Panc1 (cell line): ENCODE results near the gene ZNF444. TPM values are rescaled to one million over a fixed set of nuclear protein-coding genes. Genes with fewer than 3 reads are reported as not detected.
"Not testable (repeated sequence)": the region's sequence is repeated elsewhere in the genome, so short reads cannot be mapped to it uniquely, and the experiment has no call there.

Source experiments
- ATAC-seq: fragments of 200-7000 bp; cut with Tn5 transposase; 2 replicates; pipeline ENCODE4 v1.9.1; 2020; ENCODE audit warnings: mild to moderate bottlenecking, moderate library complexity
- BruUV-seq: library from RNA; stranded (reverse); fragments of 400-500 nt; replicated peaks from 2 replicates; lab custom pipeline; 2021; lab: Mats Ljungman, UMichigan
- CTCF ChIA-PET: fragments of 300-600 bp; sonication (Branson Sonifier 250); formaldehyde crosslinking; loops from one replicate; lab custom pipeline; 2022; ENCODE audit warnings: antibody characterized with exemption; lab: Charles Lee
- POLR2A ChIA-PET: fragments of 300-600 bp; sonication (Branson Sonifier 250); formaldehyde crosslinking; loops from one replicate; lab custom pipeline; 2022; ENCODE audit warnings: antibody characterized with exemption; lab: Charles Lee
- DNase-seq: peaks from one replicate; pipeline ENCODE4 v3.0.0-alpha.2; 2010; ENCODE audit warnings: low read depth, low spot score
- H3K27ac ChIP-seq: 2 replicates; pipeline ENCODE4 v1.5.1; 2011; ENCODE audit warnings: mild to moderate bottlenecking, low read length, inconsistent platforms
- H3K27me3 ChIP-seq: fragments of 200-500 bp; sonication (Bioruptor generic); 2 replicates; pipeline ENCODE4 v1.6.0; 2014; ENCODE audit warnings: low read length, inconsistent platforms; ENCODE audit not compliant: control insufficient read depth, insufficient read depth
- H3K36me3 ChIP-seq: fragments of 200-500 bp; sonication (Bioruptor generic); 2 replicates; pipeline ENCODE4 v1.5.1; 2014; ENCODE audit warnings: inconsistent platforms, mild to moderate bottlenecking, low read length, moderate library complexity; ENCODE audit not compliant: control insufficient read depth, insufficient read depth
- H3K4me1 ChIP-seq: 2 replicates; pipeline ENCODE4 v1.5.1; 2011; ENCODE audit warnings: inconsistent platforms, mild to moderate bottlenecking, low read length, moderate library complexity; ENCODE audit not compliant: control insufficient read depth, insufficient read depth
- H3K4me3 ChIP-seq, 2 experiments: 2 replicates each; pipeline ENCODE4 v1.5.1; 2011 to 2012; ENCODE audit warnings: low read depth in 2 of 2, low read length in 2 of 2, mild to moderate bottlenecking in 2 of 2, inconsistent platforms in 1 of 2, moderate library complexity in 1 of 2
- H3K9me3 ChIP-seq: fragments of 200-500 bp; sonication (Bioruptor generic); 2 replicates; pipeline ENCODE4 v1.5.1; 2014; ENCODE audit warnings: low read depth, mild to moderate bottlenecking, inconsistent platforms, low read length, moderate library complexity; ENCODE audit not compliant: control insufficient read depth, insufficient read depth
- POLR2AphosphoS5 ChIP-seq: IDR thresholded peaks from 2 replicates; pipeline ENCODE4 v1.6.1; 2012; ENCODE audit warnings: mild to moderate bottlenecking, low read depth, low read length, moderate library complexity
- REST ChIP-seq, 2 experiments: IDR thresholded peaks; 2 replicates each; pipeline ENCODE4 v1.6.1; 2011 to 2012; ENCODE audit warnings: low read depth in 2 of 2, control low read depth in 1 of 2, low read length in 1 of 2, mild to moderate bottlenecking in 1 of 2, moderate library complexity in 1 of 2; ENCODE audit not compliant: insufficient read depth in 1 of 2
- SIN3A ChIP-seq: IDR thresholded peaks from 2 replicates; pipeline ENCODE4 v1.6.1; 2012; ENCODE audit warnings: low read depth, mild to moderate bottlenecking, low read length, moderate library complexity, borderline replicate concordance; ENCODE audit not compliant: insufficient read depth
- in situ Hi-C: cut with HindIII; loops from 2 replicates; pipeline ENCODE4 v1.10.0; 2016; ENCODE audit warnings: low sequenced_read_pairs, low pct_unique_long_range_greater_than_20kb
- intact Hi-C: fragments of 100-400 bp; cut with micrococcal nuclease; formaldehyde crosslinking; loops from one replicate; pipeline ENCODE4 v1.10.0; 2022; ENCODE audit not compliant: unreplicated experiment
- total RNA-seq: library from RNA; stranded (reverse); gene quantifications from one replicate; pipeline ENCODE4 v1.2.1, GENCODE V29; 2021; ENCODE audit not compliant: unreplicated experiment

ZNF444 gene
- total RNA-seq, 1 experiment from 2014 or later = 81.5 TPM

DNA sequence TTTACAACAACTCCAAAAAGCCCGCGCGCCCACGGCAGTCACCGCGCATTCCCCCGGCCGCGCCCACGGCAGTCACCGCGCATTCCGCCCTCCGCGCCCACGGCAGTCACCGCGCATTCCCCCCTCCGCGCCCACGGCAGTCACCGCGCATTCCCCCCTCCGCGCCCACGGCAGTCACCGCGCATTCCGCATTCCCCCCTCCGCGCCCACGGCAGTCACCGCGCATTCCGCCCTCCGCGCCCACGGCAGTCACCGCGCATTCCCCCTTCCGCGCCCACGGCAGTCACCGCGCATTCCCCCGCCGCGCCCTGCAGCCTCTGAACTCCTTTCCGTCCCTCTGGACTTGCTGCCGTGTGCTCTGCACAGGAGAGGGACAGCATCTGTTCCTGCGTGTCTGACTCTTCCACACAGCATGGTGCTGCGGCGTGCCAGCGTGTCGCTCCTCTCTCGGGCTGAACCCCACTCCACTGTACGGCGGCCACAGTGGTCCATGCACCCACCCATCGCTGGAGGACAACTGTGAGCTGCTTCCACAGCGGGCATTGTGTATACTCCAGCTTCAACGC lies 35.2 kb upstream of the ZNF444 start:
- Histone ChIP-seq H3K4me1 (peaks cover 68% of the 10 kb centered on the region), H3K27ac (peak overlapping the region; percentile 97), H3K4me3 (peak overlapping the region; percentile 41 to 56)
- H3K36me3 ChIP-seq, in situ Hi-C loops, DNase-seq, intact Hi-C loops, H3K27me3 ChIP-seq, H3K9me3 ChIP-seq, POLR2A ChIA-PET, BruUV-seq: not testable (repeated sequence)
- CTCF ChIA-PET = interaction anchor here (0.6 kb wide), 1 partner anchor 148 kb away, joined by 3 read pairs; no protein-coding TSS in a partner anchor
- TF ChIP-seq SIN3A = 0 out of 2 replicates have a peak, but pooled peaks have one; percentile 9
- ATAC-seq = peak; percentile 9

DNA sequence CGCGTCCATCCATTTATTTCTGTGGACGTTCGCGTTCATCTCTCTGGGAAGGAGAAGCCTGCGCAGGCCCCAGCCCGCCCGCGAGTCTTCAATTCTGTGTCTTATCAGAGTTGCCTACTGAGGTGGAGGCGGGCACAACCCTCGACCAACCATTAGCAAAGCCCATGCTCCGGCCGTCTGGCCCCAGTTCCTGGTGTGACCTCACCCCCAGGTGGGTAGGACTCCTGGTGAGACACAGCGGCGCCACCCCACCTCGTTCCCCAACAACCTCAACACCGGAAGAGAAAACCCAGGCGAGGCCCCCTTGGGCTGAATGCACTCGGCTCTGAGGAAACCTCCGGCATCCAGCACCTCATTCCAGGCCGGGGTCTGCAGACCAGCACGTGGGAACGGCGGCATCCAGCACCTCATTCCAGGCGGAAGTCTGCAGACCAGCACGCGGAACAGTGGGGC lies 34.7 kb upstream of the ZNF444 start:
- intact Hi-C loops (no loop called here), in situ Hi-C loops (no loop called here)
- no peak for DNase-seq
- POLR2A ChIA-PET = no interaction called here
- no TSS peak for BruUV-seq
- ATAC-seq = peak; percentile 46
- H3K4me1 ChIP-seq = peaks cover 73% of the 10 kb centered on the region
- 0 out of 2 replicates have a peak, but pooled peaks have one; percentile 14 for TF ChIP-seq SIN3A
- TF ChIP-seq POLR2AphosphoS5 = no peak
- H3K27ac ChIP-seq = peak overlapping the region; percentile 97
- peak overlapping the region; percentile 41 to 56 for H3K4me3 ChIP-seq
- no peaks in the 10 kb centered on the region for H3K27me3 ChIP-seq
- CTCF ChIA-PET = no interaction called here
- peaks cover 2% of the 10 kb centered on the region for H3K36me3 ChIP-seq
- no peaks in the 10 kb centered on the region for H3K9me3 ChIP-seq

DNA sequence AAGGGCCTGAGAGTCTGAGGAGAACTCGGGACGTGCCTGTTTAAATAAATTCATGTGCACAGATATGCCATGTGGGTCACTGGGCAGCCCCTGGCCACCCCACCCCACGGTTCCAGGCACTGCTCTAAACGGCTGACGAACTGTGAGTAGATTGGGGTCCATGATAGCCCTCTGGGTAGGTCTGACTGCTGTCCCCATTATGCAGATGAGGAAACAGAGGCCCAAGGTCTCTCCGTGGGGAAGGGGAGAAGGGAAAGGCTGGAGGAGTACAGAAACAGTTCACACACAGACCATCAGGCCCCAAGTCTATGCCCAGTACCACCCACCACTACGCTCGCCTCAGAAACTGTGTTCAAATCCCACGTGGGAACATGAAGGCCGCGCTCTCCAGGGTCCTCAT lies 34.1 kb upstream of the ZNF444 start:
- peaks cover 78% of the 10 kb centered on the region for H3K4me1 ChIP-seq
- no peak for TF ChIP-seq SIN3A
- 0 out of 4 replicates have a peak, but pooled peaks of 1 of the 2 experiments have one; percentile 28 for TF ChIP-seq REST (IDR thresholded peaks at IDR 0.05; ENCODE audit: insufficient read depth in 1 of 2, low read depth in 2 of 2, low read length in 1 of 2)
- in situ Hi-C loops = no loop called here
- ChIA-PET CTCF (no interaction called here), POLR2A (interaction anchor here (0.7 kb wide), 1 partner anchor 33 kb away, joined by 4 read pairs; no protein-coding TSS in a partner anchor)
- H3K4me3 ChIP-seq = peak overlapping the region in 1 of 2 experiments; percentile 41; a peak in 3 of 4 replicates
- BruUV-seq = no TSS peak
- no peak for ATAC-seq
- intact Hi-C loops = no loop called here
- peak overlapping the region; percentile 97 for H3K27ac ChIP-seq
- no peak for DNase-seq
- no peaks in the 10 kb centered on the region for H3K9me3 ChIP-seq
- H3K27me3 ChIP-seq = no peaks in the 10 kb centered on the region
- H3K36me3 ChIP-seq = no peaks in the 10 kb centered on the region; the same call in 1 of the 2 replicates
